ENCODE results near the gene ARHGAP23.
"Not testable (repeated sequence)": the region's sequence is repeated elsewhere in the genome, so short reads cannot be mapped to it uniquely, and the experiment has no call there.

The ARHGAP23 gene

GRCh38 chr17:38434178-38434665, 6.0 kb downstream of the ARHGAP23 start:
- peaks cover 11 to 77% (median 60%) of the 10 kb centered on the region in 11 experiments; a peak in 21 of 22 replicates for H3K36me3 ChIP-seq
- TF ChIP-seq Cebpa-rat (IDR thresholded peaks at IDR 0.05): no peak; a peak in 1 of 22 replicates
- H3K27ac ChIP-seq: no peak overlapping the region
- peaks cover 32 to 100% (median 100%) of the 10 kb centered on the region in 11 experiments; a peak in 21 of 22 replicates for H4K20me1 ChIP-seq
- peak overlapping the region in 3 of 11 experiments; percentile 3 to 21 (median 14); a peak in 4 of 22 replicates for H3K9ac ChIP-seq
- H3K27me3 ChIP-seq: no peaks in the 10 kb centered on the region
- H3K9me3 ChIP-seq (replicated peaks in 1 of 11): no peaks in the 10 kb centered on the region
- H3K4me3 ChIP-seq: no peak overlapping the region
- no peak overlapping the region; a peak in 2 of 22 replicates for H3K4me2 ChIP-seq
- H3K4me1 ChIP-seq: peaks cover 39 to 83% (median 51%) of the 10 kb centered on the region in 10 experiments

GRCh38 chr17:38435795-38436194, 7.5 kb downstream of the ARHGAP23 start:
- Histone ChIP-seq H3K9ac (no peak overlapping the region), H3K27me3 (no peaks in the 10 kb centered on the region), H3K4me2 (no peak overlapping the region), H4K20me1 (peaks cover 42 to 100% (median 100%) of the 10 kb centered on the region in 11 experiments; a peak in 21 of 22 replicates), H3K4me3 (no peak overlapping the region), H3K27ac (no peak overlapping the region), H3K4me1 (peaks cover 34 to 80% (median 48%) of the 10 kb centered on the region in 10 experiments), H3K9me3 (replicated peaks in 1 of 11) (no peaks in the 10 kb centered on the region), H3K36me3 (peaks cover 11 to 87% (median 67%) of the 10 kb centered on the region in 11 experiments; a peak in 21 of 22 replicates)
- no peak for TF ChIP-seq Cebpa-rat (IDR thresholded peaks at IDR 0.05)

- no peak overlapping the region for H3K27ac ChIP-seq
- peak overlapping the region in 1 of 11 experiments; percentile 2; a peak in 1 of 22 replicates for H3K9ac ChIP-seq
- no peaks in the 10 kb centered on the region for H3K27me3 ChIP-seq
- TF ChIP-seq Cebpa-rat (IDR thresholded peaks at IDR 0.05): no peak
- H3K9me3 ChIP-seq (replicated peaks in 1 of 11): no peaks in the 10 kb centered on the region
- H3K36me3 ChIP-seq: peaks cover 11 to 86% (median 67%) of the 10 kb centered on the region in 11 experiments; a peak in 21 of 22 replicates
- no peak overlapping the region for H3K4me3 ChIP-seq
- peaks cover 34 to 80% (median 48%) of the 10 kb centered on the region in 10 experiments for H3K4me1 ChIP-seq
- no peak overlapping the region for H3K4me2 ChIP-seq
- peaks cover 42 to 100% (median 100%) of the 10 kb centered on the region in 11 experiments; a peak in 21 of 22 replicates for H4K20me1 ChIP-seq
Measured at GRCh38 chr17:38436386-38436785, 8.1 kb downstream of the ARHGAP23 start.

GRCh38 chr17:38437313-38437712, 9.0 kb downstream of the ARHGAP23 start:
- not testable (repeated sequence) for H3K4me3 ChIP-seq; H3K4me2 ChIP-seq; H3K27me3 ChIP-seq; H3K9me3 ChIP-seq (replicated peaks in 1 of 11); H3K27ac ChIP-seq; H3K9ac ChIP-seq
- Histone ChIP-seq H3K4me1 (peaks cover 35 to 81% (median 49%) of the 10 kb centered on the region in 10 experiments), H4K20me1 (peaks cover 48 to 100% (median 100%) of the 10 kb centered on the region in 11 experiments; a peak in 21 of 22 replicates), H3K36me3 (peaks cover 11 to 76% (median 62%) of the 10 kb centered on the region in 11 experiments; a peak in 21 of 22 replicates)

- peak overlapping the region in 3 of 11 experiments; percentile 9 to 68 (median 63); a peak in 6 of 22 replicates for H3K4me2 ChIP-seq
Measured at GRCh38 chr17:38439436-38439835, 11.2 kb downstream of the ARHGAP23 start.

GRCh38 chr17:38440614-38441397, 12.5 kb downstream of the ARHGAP23 start:
- Histone ChIP-seq H3K27me3 (no peaks in the 10 kb centered on the region), H3K4me1 (peaks cover 48 to 74% (median 63%) of the 10 kb centered on the region in 10 experiments), H3K9ac (peak overlapping the region in 3 of 11 experiments; percentile 9 to 32 (median 23); a peak in 4 of 22 replicates), H3K4me2 (peak overlapping the region; percentile 15 to 71 (median 45); a peak in 21 of 22 replicates), H3K27ac (no peak overlapping the region), H3K9me3 (replicated peaks in 1 of 11) (no peaks in the 10 kb centered on the region), H3K4me3 (no peak overlapping the region), H4K20me1 (peaks cover 43 to 100% (median 96%) of the 10 kb centered on the region in 11 experiments; a peak in 21 of 22 replicates), H3K36me3 (peaks cover 11 to 59% (median 42%) of the 10 kb centered on the region in 11 experiments; a peak in 21 of 22 replicates)
- no peak for TF ChIP-seq Cebpa-rat (IDR thresholded peaks at IDR 0.05)

More at GRCh38 chr17:38439436-38439835, 11.2 kb downstream of the ARHGAP23 start:
- peaks cover 50 to 100% (median 100%) of the 10 kb centered on the region in 11 experiments; a peak in 21 of 22 replicates for H4K20me1 ChIP-seq
- peaks cover 49 to 82% (median 63%) of the 10 kb centered on the region in 10 experiments for H3K4me1 ChIP-seq
- no peak overlapping the region for H3K4me3 ChIP-seq
- no peaks in the 10 kb centered on the region for H3K9me3 ChIP-seq (replicated peaks in 1 of 11)
- no peaks in the 10 kb centered on the region for H3K27me3 ChIP-seq
- no peak overlapping the region for H3K9ac ChIP-seq
- H3K27ac ChIP-seq: no peak overlapping the region
- H3K36me3 ChIP-seq: peaks cover 11 to 57% (median 49%) of the 10 kb centered on the region in 11 experiments; a peak in 21 of 22 replicates
- TF ChIP-seq Cebpa-rat (IDR thresholded peaks at IDR 0.05): no peak

DNA sequence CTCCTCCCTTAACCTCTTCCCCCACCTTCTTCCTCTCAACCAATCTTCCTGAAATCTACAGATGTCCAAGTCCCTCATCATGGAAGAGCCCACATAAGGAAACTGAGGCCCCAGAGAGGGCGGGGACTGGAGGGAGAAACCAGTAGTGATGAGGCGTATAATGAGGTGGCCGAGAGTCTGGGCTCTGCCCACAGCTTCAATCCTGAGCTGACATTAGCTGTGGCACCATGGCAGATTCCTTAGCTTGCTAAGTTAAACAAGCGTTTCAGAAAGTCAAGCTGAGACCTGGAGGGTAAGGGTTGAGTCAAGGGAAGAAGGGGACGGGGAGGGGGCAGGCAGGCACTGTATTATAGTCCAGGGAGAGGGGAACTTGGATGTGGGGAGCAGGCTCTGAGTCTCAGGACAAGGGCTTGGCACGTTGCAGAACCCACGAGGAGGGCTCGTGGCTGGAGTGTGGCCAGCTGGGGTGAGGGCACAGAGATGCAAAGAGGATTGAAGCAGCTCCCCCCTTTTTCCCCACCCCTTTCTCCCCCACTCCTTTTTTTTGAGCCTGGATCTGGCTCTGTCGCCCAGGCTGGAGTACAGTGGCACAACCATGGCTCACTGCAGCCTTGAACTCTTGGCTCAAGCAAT, 13.3 kb downstream of the ARHGAP23 start:
- Histone ChIP-seq H3K4me3 (no peak overlapping the region), H4K20me1 (peaks cover 43 to 100% (median 92%) of the 10 kb centered on the region in 11 experiments; a peak in 21 of 22 replicates), H3K27ac (no peak overlapping the region), H3K36me3 (peaks cover 8 to 59% (median 41%) of the 10 kb centered on the region in 11 experiments; a peak in 21 of 22 replicates), H3K27me3 (no peaks in the 10 kb centered on the region), H3K4me2 (peak overlapping the region in 10 of 11 experiments; percentile 15 to 71 (median 44); a peak in 19 of 22 replicates), H3K9me3 (replicated peaks in 1 of 11) (no peaks in the 10 kb centered on the region), H3K4me1 (peaks cover 51 to 74% (median 65%) of the 10 kb centered on the region in 10 experiments), H3K9ac (peak overlapping the region in 2 of 11 experiments; percentile 23 to 32; a peak in 1 of 22 replicates)
- no peak for TF ChIP-seq Cebpa-rat (IDR thresholded peaks at IDR 0.05)

GRCh38 chr17:38442548-38442947, 14.3 kb downstream of the ARHGAP23 start:
- TF ChIP-seq Cebpa-rat (IDR thresholded peaks at IDR 0.05): no peak
- H3K4me1 ChIP-seq: peaks cover 61 to 82% (median 75%) of the 10 kb centered on the region in 10 experiments
- H3K4me3 ChIP-seq: no peak overlapping the region
- H3K36me3 ChIP-seq: peaks cover 0 to 54% (median 31%) of the 10 kb centered on the region in 11 experiments; a peak in 17 of 22 replicates
- peak overlapping the region in 2 of 11 experiments; percentile 11 to 16; a peak in 1 of 22 replicates for H3K27ac ChIP-seq
- H3K9me3 ChIP-seq (replicated peaks in 1 of 11): no peaks in the 10 kb centered on the region
- H3K9ac ChIP-seq: peak overlapping the region in 5 of 11 experiments; percentile 1 to 52 (median 30); a peak in 3 of 22 replicates
- no peaks in the 10 kb centered on the region for H3K27me3 ChIP-seq
- H4K20me1 ChIP-seq: peaks cover 43 to 100% (median 85%) of the 10 kb centered on the region in 11 experiments; a peak in 21 of 22 replicates
- H3K4me2 ChIP-seq: peak overlapping the region in 3 of 11 experiments; percentile 34 to 43 (median 42); a peak in 2 of 22 replicates
